Fibroblast of the aortic adventitia (primary cell): Measurements from ENCODE around the gene MARF1. TPM values are rescaled to one million over a fixed set of nuclear protein-coding genes. Genes with fewer than 3 reads are reported as not detected.
"Not testable (repeated sequence)": the region's sequence is repeated elsewhere in the genome, so short reads cannot be mapped to it uniquely, and the experiment has no call there.

Source experiments
- DNase-seq: peaks from one replicate; pipeline ENCODE4 v3.0.0-alpha.2; 2010; ENCODE audit warnings: low read depth
- H3K4me3 ChIP-seq: 2 replicates; pipeline ENCODE4 v1.5.1; 2011; ENCODE audit warnings: low read depth, mild to moderate bottlenecking, control low read depth, low read length, moderate library complexity
- total RNA-seq: library from RNA; depleted of rRNA; stranded (reverse); fragments of >200 nt; gene quantifications from 2 replicates; pipeline ENCODE4 v1.2.3, GENCODE V29; 2012; ENCODE audit warnings: low replicate concordance
- TF ChIP-seq, protein P1 (sequence below): IDR thresholded peaks from 2 replicates; pipeline ENCODE4 v1.5.1; 2011; ENCODE audit warnings: mild to moderate bottlenecking, low read length, control low read depth, inconsistent platforms; ENCODE audit not compliant: insufficient read depth

The MARF1 gene
- total RNA-seq, 1 donor: 27.1 TPM

DNA sequence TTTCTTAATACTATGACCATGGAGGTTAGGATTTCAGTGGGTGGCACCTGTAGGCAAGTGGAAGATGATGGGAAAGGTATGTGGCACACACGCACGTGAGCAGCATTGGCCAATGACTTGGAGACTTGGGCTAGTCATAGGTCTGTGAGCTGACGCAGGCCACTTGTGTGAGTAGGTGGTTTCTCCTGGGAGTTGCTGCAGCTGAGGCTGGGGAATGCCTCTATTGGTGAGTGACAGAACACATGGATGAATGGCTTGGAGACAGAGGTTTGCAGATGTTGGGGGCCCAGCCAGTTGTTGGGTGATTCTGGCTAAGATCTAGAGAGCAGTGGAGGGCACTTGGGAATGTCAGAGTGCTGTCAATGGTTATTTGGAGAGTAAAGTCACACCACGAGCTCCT, 64.1 kb downstream of the MARF1 start:
- no peak for DNase-seq
- TF ChIP-seq, protein P1, sequence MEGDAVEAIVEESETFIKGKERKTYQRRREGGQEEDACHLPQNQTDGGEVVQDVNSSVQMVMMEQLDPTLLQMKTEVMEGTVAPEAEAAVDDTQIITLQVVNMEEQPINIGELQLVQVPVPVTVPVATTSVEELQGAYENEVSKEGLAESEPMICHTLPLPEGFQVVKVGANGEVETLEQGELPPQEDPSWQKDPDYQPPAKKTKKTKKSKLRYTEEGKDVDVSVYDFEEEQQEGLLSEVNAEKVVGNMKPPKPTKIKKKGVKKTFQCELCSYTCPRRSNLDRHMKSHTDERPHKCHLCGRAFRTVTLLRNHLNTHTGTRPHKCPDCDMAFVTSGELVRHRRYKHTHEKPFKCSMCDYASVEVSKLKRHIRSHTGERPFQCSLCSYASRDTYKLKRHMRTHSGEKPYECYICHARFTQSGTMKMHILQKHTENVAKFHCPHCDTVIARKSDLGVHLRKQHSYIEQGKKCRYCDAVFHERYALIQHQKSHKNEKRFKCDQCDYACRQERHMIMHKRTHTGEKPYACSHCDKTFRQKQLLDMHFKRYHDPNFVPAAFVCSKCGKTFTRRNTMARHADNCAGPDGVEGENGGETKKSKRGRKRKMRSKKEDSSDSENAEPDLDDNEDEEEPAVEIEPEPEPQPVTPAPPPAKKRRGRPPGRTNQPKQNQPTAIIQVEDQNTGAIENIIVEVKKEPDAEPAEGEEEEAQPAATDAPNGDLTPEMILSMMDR: no peak
- no peak overlapping the region for H3K4me3 ChIP-seq

DNA sequence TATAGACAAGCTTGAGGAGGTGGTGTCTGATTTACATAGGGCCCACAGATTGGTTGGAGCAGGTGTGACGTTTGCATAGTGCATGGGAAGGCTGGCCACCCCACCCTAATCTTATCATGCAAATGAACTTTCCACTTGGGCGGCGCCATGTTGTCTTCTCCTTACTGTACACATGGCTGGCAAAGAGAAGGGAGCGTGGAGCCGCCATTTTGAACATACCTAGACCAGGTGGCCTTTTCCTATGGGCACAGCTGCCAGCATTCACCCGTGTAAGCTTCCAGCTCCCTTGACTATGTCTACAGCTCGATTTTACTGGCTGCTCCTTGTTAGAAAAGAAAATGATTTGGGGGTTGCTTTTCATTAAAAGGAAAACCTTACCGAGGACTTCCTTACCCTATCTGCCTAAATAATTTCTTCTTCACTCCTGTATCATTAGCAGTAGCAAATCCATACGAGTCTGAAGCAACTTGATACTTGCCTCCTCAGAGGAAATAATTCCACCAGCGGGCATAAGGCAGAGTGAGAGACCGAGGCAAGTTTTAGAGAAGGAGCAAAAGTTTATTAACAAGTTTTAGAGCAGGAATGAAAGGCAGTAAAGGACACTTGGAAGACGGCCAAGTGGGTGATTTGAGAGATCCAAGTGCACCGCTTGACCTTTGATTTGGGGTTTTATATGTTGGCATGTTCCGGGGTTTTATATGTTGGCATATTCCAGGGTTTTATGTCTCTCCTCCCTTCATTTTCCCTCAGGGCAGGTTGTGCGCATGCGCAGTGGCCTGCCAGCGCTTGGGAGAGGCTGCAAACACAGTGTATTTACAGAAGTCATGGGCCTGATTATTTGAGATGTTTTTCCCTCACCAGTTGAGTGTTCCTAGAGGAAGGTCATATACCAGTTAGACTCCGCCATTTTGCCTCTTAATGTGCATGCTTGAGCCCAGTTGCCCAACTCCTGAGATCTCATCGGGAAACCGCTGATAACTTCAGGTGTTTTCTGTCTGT, 65.7 kb downstream of the MARF1 start:
- TF ChIP-seq, protein P1: no peak
- no peak overlapping the region for H3K4me3 ChIP-seq
- no peak for DNase-seq

DNA sequence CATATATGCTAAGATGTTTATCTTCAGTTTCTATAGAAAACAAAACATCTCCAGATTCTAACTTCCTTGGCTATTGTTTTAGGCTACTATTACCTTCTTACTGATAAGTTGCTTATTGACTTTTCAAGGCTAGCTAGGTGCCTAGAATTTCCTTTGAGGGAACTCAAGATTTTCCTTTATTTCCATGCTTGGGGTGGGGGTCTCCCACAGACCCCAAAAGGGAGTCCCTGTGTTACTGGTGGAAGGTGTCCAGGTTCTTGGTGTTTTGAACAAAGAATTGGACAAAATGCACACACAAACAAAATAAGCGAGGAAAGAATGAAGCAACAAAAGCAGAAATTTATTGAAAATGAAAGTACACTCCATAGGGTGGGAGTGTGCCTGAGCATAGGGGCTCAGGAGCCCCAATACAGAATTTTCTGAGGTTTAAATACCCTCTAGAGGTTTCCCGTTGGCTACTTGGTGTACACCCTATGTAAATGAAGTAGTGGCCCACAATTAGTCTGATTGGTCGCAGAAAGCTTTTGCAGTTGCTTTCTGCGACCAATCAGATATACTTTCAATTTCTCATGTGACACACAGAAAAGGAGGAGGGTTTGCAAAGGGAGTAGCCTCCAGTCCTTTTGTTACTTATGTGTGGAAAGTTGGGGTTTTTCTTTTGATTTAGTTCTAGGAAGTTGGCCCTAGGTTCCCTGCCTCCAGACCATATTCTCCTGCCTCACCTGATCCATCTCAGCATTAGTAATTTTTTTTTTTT, 67.5 kb downstream of the MARF1 start:
- no peak for DNase-seq
- TF ChIP-seq, protein P1: no peak
- H3K4me3 ChIP-seq: no peak overlapping the region

DNA sequence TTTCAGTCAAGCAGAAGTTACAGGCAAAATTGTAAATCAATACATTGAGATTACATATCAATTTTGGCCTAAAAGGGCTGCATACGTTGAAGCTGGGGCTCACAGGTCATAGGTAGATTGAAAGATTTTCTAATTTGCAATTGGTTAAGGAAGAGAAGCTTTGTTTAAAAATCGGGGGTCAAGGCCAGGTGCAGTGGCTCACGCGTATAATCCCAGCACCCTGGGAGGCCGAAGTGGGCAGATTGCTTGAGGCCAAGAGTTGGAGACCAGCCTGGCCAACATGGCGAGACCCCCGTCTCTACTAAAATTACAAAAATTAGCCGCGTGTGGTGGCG, 68.4 kb downstream of the MARF1 start:
- DNase-seq: no peak
- H3K4me3 ChIP-seq: no peak overlapping the region
- TF ChIP-seq, protein P1: no peak

DNA sequence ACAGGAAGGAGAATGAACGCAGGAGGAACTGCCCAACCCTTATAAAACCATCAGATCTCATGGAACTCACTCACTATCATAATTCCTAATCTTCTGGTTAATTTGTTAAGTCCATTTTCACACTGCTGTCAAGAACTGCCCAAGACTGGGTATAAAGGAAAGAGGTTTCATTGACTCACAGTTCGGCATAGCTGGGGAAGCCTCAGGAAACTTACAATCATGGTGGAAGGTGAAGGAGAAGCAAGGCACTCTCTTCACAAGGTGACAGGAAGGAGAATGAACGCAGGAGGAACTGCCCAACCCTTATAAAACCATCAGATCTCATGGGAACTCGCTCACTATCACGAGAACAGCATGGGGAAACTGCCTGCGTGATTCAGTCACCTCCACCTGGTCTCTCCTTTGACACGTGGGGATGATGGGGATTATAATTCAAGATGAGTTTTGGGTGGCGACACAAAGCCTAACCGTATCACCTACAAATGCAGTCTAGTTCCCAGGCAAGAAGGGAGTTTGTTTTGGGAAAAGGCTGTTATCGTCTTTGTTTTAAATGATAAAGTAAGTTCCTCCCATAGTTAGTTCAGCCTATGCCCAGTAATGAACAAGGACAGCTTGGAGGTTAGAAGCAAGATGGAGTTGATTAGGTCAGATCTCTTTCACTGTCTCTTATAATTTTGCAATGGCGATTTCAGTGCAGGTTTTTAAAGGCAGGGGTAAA, 68.9 kb downstream of the MARF1 start:
- not testable (repeated sequence) for H3K4me3 ChIP-seq, DNase-seq

DNA sequence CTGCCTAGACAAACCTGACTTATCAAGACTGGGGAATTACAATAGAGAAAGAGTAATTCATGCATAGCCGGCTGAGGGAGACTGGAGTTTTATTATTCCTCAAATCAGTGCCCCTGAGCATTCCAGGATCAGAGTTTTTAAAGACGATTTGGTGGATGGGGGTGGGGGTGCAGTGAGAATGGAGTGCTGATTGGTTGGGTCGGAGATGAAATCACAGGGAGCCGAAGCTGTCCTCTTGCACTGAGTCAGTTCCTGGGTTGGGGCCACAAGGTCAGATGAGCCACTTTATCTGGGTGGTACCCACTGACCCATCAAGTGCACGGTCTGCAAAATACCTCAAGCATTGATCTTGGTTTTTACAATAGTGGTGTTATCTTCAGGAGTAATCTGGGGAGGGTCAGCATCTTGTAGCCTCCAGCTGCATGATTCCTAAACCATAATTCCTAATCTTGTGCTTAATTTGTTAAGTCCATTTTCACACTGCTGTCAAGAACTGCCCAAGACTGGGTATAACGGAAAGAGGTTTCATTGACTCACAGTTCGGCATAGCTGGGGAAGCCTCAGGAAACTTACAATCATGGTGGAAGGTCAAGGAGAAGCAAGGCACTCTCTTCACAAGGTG, 69.6 kb downstream of the MARF1 start:
- TF ChIP-seq, protein P1: no peak
- no peak for DNase-seq
- H3K4me3 ChIP-seq: no peak overlapping the region
